ENCODE results near the gene CASK.

CASK gene

DNA sequence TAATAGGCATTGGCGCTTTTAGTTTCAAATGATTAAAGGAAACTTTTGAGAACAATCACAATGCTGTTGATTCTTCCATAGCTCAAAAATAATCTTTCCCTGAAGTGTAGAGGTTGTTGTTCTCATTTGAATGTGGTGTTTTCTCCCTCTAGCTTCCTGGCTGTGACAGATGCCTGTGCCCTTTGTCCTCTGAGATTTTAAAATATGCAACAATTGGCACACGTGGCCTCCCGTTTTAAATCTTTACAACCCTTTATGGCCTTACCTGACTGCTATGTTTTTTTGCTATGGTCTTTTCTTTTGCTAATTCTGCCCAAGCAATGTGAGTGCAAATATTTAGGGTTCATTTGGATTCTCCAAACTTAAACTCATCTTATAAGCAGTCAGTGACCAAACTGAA, 22.9 kb upstream of the CASK start:
- TF ChIP-seq REST (IDR thresholded peaks at IDR 0.05; ENCODE audit: insufficient replicate concordance, low read depth) (no peak), POLR2AphosphoS5 (IDR thresholded peaks at IDR 0.05; ENCODE audit: low read depth) (no peak), GABPA (IDR thresholded peaks at IDR 0.05; ENCODE audit: low read depth) (no peak), SPI1 (IDR thresholded peaks at IDR 0.05; ENCODE audit: borderline replicate concordance, low read depth) (no peak)
- TF ChIP-seq, protein P1, sequence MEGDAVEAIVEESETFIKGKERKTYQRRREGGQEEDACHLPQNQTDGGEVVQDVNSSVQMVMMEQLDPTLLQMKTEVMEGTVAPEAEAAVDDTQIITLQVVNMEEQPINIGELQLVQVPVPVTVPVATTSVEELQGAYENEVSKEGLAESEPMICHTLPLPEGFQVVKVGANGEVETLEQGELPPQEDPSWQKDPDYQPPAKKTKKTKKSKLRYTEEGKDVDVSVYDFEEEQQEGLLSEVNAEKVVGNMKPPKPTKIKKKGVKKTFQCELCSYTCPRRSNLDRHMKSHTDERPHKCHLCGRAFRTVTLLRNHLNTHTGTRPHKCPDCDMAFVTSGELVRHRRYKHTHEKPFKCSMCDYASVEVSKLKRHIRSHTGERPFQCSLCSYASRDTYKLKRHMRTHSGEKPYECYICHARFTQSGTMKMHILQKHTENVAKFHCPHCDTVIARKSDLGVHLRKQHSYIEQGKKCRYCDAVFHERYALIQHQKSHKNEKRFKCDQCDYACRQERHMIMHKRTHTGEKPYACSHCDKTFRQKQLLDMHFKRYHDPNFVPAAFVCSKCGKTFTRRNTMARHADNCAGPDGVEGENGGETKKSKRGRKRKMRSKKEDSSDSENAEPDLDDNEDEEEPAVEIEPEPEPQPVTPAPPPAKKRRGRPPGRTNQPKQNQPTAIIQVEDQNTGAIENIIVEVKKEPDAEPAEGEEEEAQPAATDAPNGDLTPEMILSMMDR (IDR thresholded peaks at IDR 0.05; ENCODE audit: insufficient read depth, low read length) = no peak
- Histone ChIP-seq H3K4me3 (replicated peaks; ENCODE audit: insufficient read depth, low read length) (no peak overlapping the region), H3K27ac (replicated peaks) (no peak overlapping the region), H3K27me3 (ENCODE audit: insufficient read depth, poor library complexity, severe bottlenecking) (no peaks in the 10 kb centered on the region)
- no peak for DNase-seq (ENCODE audit: low read depth in 1 of 2, low spot score in 1 of 2)

DNA sequence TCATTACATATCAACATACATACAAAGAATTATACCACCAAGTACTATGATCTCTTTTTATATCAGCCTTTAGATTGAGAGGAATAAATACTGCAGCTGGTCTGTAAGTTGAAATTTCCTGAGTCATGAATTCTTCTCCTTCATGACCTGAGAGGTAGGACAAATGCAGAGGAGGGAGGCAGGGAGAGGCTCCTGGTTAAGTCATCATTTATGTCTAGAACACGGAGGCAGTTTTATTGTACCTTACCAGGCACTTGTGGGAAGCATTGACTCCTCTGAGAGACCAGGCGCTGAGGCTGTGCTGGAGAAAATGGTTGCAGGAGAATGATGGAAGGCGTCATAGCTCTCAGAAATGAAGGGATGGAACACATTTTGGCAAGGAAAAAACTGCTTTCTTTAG, 12.5 kb upstream of the CASK start:
- Histone ChIP-seq H3K27ac (replicated peaks) (no peak overlapping the region), H3K4me3 (replicated peaks; ENCODE audit: insufficient read depth, low read length) (no peak overlapping the region), H3K27me3 (ENCODE audit: insufficient read depth, poor library complexity, severe bottlenecking) (no peaks in the 10 kb centered on the region)
- no peak for DNase-seq (ENCODE audit: low read depth in 1 of 2, low spot score in 1 of 2)
- TF ChIP-seq POLR2AphosphoS5 (IDR thresholded peaks at IDR 0.05; ENCODE audit: low read depth) = no peak
- TF ChIP-seq, protein P1 (IDR thresholded peaks at IDR 0.05; ENCODE audit: insufficient read depth, low read length) = no peak
- no peak for TF ChIP-seq SPI1 (IDR thresholded peaks at IDR 0.05; ENCODE audit: borderline replicate concordance, low read depth)
- no peak for TF ChIP-seq GABPA (IDR thresholded peaks at IDR 0.05; ENCODE audit: low read depth)
- TF ChIP-seq REST (IDR thresholded peaks at IDR 0.05; ENCODE audit: insufficient replicate concordance, low read depth) = no peak

DNA sequence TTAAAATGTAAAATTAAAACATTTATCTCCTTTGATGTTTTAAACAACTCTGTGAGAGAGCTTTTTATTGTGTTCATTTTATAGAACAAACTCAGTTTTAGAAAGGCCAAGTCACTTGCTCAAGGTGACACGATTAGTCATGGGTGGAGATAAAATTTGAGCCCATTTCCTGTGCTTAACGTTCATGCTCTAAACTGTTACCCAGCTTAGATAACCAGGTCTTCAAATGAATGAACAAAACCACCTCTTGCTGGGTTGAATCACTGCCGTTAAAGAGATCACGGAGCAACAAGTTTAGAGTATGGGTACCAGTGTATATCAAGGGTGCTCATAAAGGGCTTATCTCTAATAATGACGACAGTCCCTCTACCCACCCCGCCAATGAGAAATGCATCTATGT, 10.2 kb upstream of the CASK start:
- no peak overlapping the region for H3K27ac ChIP-seq (replicated peaks)
- no peaks in the 10 kb centered on the region for H3K27me3 ChIP-seq (ENCODE audit: insufficient read depth, poor library complexity, severe bottlenecking)
- no peak for DNase-seq (ENCODE audit: low read depth in 1 of 2, low spot score in 1 of 2)
- no peak overlapping the region for H3K4me3 ChIP-seq (replicated peaks; ENCODE audit: insufficient read depth, low read length)
- TF ChIP-seq REST (IDR thresholded peaks at IDR 0.05; ENCODE audit: insufficient replicate concordance, low read depth) (no peak), POLR2AphosphoS5 (IDR thresholded peaks at IDR 0.05; ENCODE audit: low read depth) (no peak), SPI1 (IDR thresholded peaks at IDR 0.05; ENCODE audit: borderline replicate concordance, low read depth) (no peak), GABPA (IDR thresholded peaks at IDR 0.05; ENCODE audit: low read depth) (no peak)
- TF ChIP-seq, protein P1 (IDR thresholded peaks at IDR 0.05; ENCODE audit: insufficient read depth, low read length) = no peak
